HEK293 (cell line): ENCODE measurements around the gene ANXA3.

Experiments used
- GFI1B ChIP-seq: fragments of 450-650 bp; formaldehyde crosslinking; IDR thresholded peaks from 2 replicates; pipeline ENCODE4 v1.5.1; 2016; ENCODE audit warnings: missing biosample characterization, missing genetic modification characterization
- INSM2 ChIP-seq: fragments of 450-650 bp; formaldehyde crosslinking; IDR thresholded peaks from 2 replicates; pipeline ENCODE4 v1.5.1; 2016; ENCODE audit warnings: missing biosample characterization, missing genetic modification characterization
- KLF8 ChIP-seq: fragments of 450-650 bp; formaldehyde crosslinking; IDR thresholded peaks from 2 replicates; pipeline ENCODE4 v1.5.1; 2016; ENCODE audit warnings: missing biosample characterization, missing genetic modification characterization
- KLF9 ChIP-seq: fragments of 450-650 bp; formaldehyde crosslinking; IDR thresholded peaks from 2 replicates; pipeline ENCODE4 v1.5.1; 2016; ENCODE audit warnings: missing biosample characterization, missing genetic modification characterization, low read depth
- REPIN1 ChIP-seq: fragments of 450-650 bp; formaldehyde crosslinking; IDR thresholded peaks from 2 replicates; pipeline ENCODE4 v1.5.1; 2017; ENCODE audit warnings: missing biosample characterization, missing genetic modification characterization, low read depth
- ZBTB11 ChIP-seq: fragments of 450-650 bp; formaldehyde crosslinking; conservative IDR thresholded peaks from 2 replicates; pipeline ENCODE4 v1.5.1; 2016; ENCODE audit warnings: low read depth, missing biosample characterization, missing genetic modification characterization
- ZBTB20 ChIP-seq: fragments of 450-650 bp; formaldehyde crosslinking; IDR thresholded peaks from 2 replicates; pipeline ENCODE4 v1.5.1; 2016; ENCODE audit warnings: missing biosample characterization, missing genetic modification characterization
- ZBTB21 ChIP-seq: fragments of 450-650 bp; formaldehyde crosslinking; IDR thresholded peaks from 2 replicates; pipeline ENCODE4 v1.5.1; 2017; ENCODE audit warnings: missing biosample characterization, missing genetic modification characterization
- ZBTB8A ChIP-seq: fragments of 450-650 bp; formaldehyde crosslinking; IDR thresholded peaks from 2 replicates; pipeline ENCODE4 v1.5.1; 2016; ENCODE audit warnings: missing biosample characterization, missing genetic modification characterization
- ZFHX2 ChIP-seq: fragments of 450-650 bp; formaldehyde crosslinking; conservative IDR thresholded peaks from 2 replicates; pipeline ENCODE4 v1.5.1; 2016; ENCODE audit warnings: missing biosample characterization, missing genetic modification characterization
- ZNF133 ChIP-seq: fragments of 450-650 bp; formaldehyde crosslinking; IDR thresholded peaks from 2 replicates; pipeline ENCODE4 v1.5.1; 2016; ENCODE audit warnings: missing biosample characterization, missing genetic modification characterization
- ZNF202 ChIP-seq: fragments of 450-650 bp; formaldehyde crosslinking; IDR thresholded peaks from 2 replicates; pipeline ENCODE4 v1.5.1; 2016; ENCODE audit warnings: missing biosample characterization, missing genetic modification characterization, borderline replicate concordance
- ZNF335 ChIP-seq: fragments of 450-650 bp; formaldehyde crosslinking; conservative IDR thresholded peaks from 2 replicates; pipeline ENCODE4 v1.5.1; 2016; ENCODE audit warnings: missing biosample characterization, missing genetic modification characterization
- ZNF341 ChIP-seq: fragments of 450-650 bp; formaldehyde crosslinking; IDR thresholded peaks from 2 replicates; pipeline ENCODE4; 2016; ENCODE audit warnings: low read depth, missing biosample characterization, missing genetic modification characterization
- ZNF354C ChIP-seq: fragments of 450-650 bp; formaldehyde crosslinking; IDR thresholded peaks from 2 replicates; pipeline ENCODE4 v1.5.1; 2016; ENCODE audit warnings: missing biosample characterization, missing genetic modification characterization, low read depth, borderline replicate concordance
- ZNF394 ChIP-seq: fragments of 450-650 bp; formaldehyde crosslinking; IDR thresholded peaks from 2 replicates; pipeline ENCODE4 v1.5.1; 2016; ENCODE audit warnings: missing biosample characterization, missing genetic modification characterization, mild to moderate bottlenecking, moderate library complexity, borderline replicate concordance
- ZNF426 ChIP-seq: fragments of 450-650 bp; formaldehyde crosslinking; IDR thresholded peaks from 2 replicates; pipeline ENCODE4 v1.5.1; 2017; ENCODE audit warnings: missing biosample characterization, missing genetic modification characterization, mild to moderate bottlenecking, inconsistent platforms, moderate library complexity
- ZNF518A ChIP-seq: fragments of 450-650 bp; formaldehyde crosslinking; conservative IDR thresholded peaks from 2 replicates; pipeline ENCODE4 v1.5.1; 2016; ENCODE audit warnings: low read depth, missing biosample characterization, missing genetic modification characterization
- ZNF560 ChIP-seq: fragments of 450-650 bp; formaldehyde crosslinking; IDR thresholded peaks from 2 replicates; pipeline ENCODE4 v1.5.1; 2017; ENCODE audit warnings: missing biosample characterization, missing genetic modification characterization, borderline replicate concordance
- ZNF623 ChIP-seq: fragments of 450-650 bp; formaldehyde crosslinking; IDR thresholded peaks from 2 replicates; pipeline ENCODE4 v1.5.1; 2016; ENCODE audit warnings: missing biosample characterization, missing genetic modification characterization
- ZNF677 ChIP-seq: fragments of 450-650 bp; IDR thresholded peaks from 2 replicates; pipeline ENCODE4 v1.5.0; 2018; ENCODE audit warnings: missing biosample characterization, mild to moderate bottlenecking, missing genetic modification characterization, moderate library complexity
- ZNF701 ChIP-seq: fragments of 450-650 bp; formaldehyde crosslinking; IDR thresholded peaks from 2 replicates; pipeline ENCODE4 v1.5.1; 2016; ENCODE audit warnings: missing biosample characterization, missing genetic modification characterization
- ZNF76 ChIP-seq: fragments of 450-650 bp; formaldehyde crosslinking; IDR thresholded peaks from 2 replicates; pipeline ENCODE4; 2016; ENCODE audit warnings: low read depth, missing biosample characterization, missing genetic modification characterization, borderline replicate concordance
- ZNF791 ChIP-seq: fragments of 450-650 bp; formaldehyde crosslinking; IDR thresholded peaks from 2 replicates; pipeline ENCODE4 v1.5.1; 2016; ENCODE audit warnings: missing biosample characterization, missing genetic modification characterization
- TF ChIP-seq, protein P1 (sequence below): IDR thresholded peaks from 2 replicates; pipeline ENCODE4 v1.6.1; 2011; ENCODE audit warnings: mild to moderate bottlenecking, low read depth, low read length, borderline replicate concordance
- TF ChIP-seq, protein P2 (sequence below): fragments of 450-650 bp; formaldehyde crosslinking; IDR thresholded peaks from 2 replicates; pipeline ENCODE4 v1.5.1; 2016; ENCODE audit warnings: missing biosample characterization, missing genetic modification characterization

ANXA3 gene

DNA sequence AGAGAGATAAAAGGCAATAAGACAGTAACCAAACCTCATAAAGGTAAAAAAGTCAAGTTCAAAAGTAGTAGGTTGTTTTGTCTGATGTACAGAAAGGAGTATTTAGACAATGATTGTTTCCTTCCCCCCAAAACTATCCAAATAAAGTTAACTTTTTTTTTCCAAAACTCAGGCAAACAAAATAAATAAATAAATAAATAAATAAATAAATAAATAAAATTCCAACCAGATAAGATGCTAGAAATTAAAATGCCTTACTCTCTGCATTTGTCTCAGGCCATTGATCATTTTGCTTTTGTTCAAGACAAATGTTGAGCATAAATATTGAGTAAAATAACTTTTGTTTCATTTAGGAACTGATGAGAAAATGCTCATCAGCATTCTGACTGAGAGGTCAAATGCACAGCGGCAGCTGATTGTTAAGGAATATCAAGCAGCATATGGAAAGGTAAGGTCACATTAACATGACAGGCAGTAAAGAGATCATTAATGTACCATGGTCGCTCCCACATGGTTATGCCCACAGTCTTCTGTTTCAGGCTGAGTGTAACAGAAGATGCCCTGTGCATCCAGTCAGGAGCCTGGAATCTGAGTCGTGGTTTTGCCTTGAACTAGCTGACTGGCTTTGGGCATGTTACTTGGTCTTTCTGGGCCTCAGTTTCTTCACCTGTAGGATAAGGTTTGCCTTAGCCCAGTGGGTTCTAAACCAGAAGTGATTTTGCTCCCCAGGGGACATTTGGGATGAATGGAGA lies 27.3 kb downstream of the ANXA3 start (continued):
- TF ChIP-seq ZNF623 (tag by site-specific recombination) = peak; percentile 39
- TF ChIP-seq ZFHX2 (tag by site-specific recombination) = no peak
- TF ChIP-seq ZNF133 = no peak
- no peak for TF ChIP-seq ZNF202 (tag by site-specific recombination)
- no peak for TF ChIP-seq KLF8 (tag by site-specific recombination)
- TF ChIP-seq, protein P1, sequence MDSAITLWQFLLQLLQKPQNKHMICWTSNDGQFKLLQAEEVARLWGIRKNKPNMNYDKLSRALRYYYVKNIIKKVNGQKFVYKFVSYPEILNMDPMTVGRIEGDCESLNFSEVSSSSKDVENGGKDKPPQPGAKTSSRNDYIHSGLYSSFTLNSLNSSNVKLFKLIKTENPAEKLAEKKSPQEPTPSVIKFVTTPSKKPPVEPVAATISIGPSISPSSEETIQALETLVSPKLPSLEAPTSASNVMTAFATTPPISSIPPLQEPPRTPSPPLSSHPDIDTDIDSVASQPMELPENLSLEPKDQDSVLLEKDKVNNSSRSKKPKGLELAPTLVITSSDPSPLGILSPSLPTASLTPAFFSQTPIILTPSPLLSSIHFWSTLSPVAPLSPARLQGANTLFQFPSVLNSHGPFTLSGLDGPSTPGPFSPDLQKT = no peak
- no peak for TF ChIP-seq GFI1B (tag by site-specific recombination)
- no peak for TF ChIP-seq ZNF76
- no peak for TF ChIP-seq ZNF677 (tag by site-specific recombination)
- peak; percentile 56 for TF ChIP-seq ZNF518A
- TF ChIP-seq, protein P2, sequence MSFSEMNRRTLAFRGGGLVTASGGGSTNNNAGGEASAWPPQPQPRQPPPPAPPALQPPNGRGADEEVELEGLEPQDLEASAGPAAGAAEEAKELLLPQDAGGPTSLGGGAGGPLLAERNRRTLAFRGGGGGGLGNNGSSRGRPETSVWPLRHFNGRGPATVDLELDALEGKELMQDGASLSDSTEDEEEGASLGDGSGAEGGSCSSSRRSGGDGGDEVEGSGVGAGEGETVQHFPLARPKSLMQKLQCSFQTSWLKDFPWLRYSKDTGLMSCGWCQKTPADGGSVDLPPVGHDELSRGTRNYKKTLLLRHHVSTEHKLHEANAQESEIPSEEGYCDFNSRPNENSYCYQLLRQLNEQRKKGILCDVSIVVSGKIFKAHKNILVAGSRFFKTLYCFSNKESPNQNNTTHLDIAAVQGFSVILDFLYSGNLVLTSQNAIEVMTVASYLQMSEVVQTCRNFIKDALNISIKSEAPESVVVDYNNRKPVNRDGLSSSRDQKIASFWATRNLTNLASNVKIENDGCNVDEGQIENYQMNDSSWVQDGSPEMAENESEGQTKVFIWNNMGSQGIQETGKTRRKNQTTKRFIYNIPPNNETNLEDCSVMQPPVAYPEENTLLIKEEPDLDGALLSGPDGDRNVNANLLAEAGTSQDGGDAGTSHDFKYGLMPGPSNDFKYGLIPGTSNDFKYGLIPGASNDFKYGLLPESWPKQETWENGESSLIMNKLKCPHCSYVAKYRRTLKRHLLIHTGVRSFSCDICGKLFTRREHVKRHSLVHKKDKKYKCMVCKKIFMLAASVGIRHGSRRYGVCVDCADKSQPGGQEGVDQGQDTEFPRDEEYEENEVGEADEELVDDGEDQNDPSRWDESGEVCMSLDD (tag by site-specific recombination) = no peak
- peak; percentile 49; the same call in 1 of the 2 replicates for TF ChIP-seq ZBTB11 (tag by site-specific recombination)
- TF ChIP-seq ZNF394 (tag by site-specific recombination) = peak; percentile 77; the same call in 1 of the 2 replicates
- TF ChIP-seq ZNF335 (tag by site-specific recombination) = no peak
- no peak for TF ChIP-seq ZNF560 (tag by site-specific recombination)
- TF ChIP-seq ZNF354C (tag by site-specific recombination) = no peak
- TF ChIP-seq INSM2 (tag by site-specific recombination) = no peak
- TF ChIP-seq ZNF701 (tag by site-specific recombination) = no peak
- TF ChIP-seq REPIN1 (tag by site-specific recombination) = no peak
- TF ChIP-seq ZNF341 (tag by site-specific recombination) = no peak
- TF ChIP-seq ZBTB21 (tag by site-specific recombination) = no peak
- peak; percentile 15; the same call in 1 of the 2 replicates for TF ChIP-seq ZBTB8A (tag by site-specific recombination)
- TF ChIP-seq ZNF791 = no peak
- peak; percentile 60 for TF ChIP-seq ZNF426 (tag by site-specific recombination)
- no peak for TF ChIP-seq ZBTB20 (tag by site-specific recombination)
- TF ChIP-seq KLF9 (tag by site-specific recombination) = no peak
